Adipocyte (in vitro differentiated cells): ENCODE data around the gene PDCL3.

ENCODE experiments used
- DNase-seq: peaks from one replicate; pipeline ENCODE4 v3.0.0-alpha.2; 2015; ENCODE audit warnings: low read depth
- H3K27me3 ChIP-seq: replicated peaks from 2 replicates; pipeline ENCODE4 v1.7.0; 2013; ENCODE audit warnings: mild to moderate bottlenecking, low read length, moderate library complexity; ENCODE audit not compliant: control insufficient read depth, insufficient read depth
- H3K36me3 ChIP-seq: 2 replicates; pipeline ENCODE4 v1.7.0; 2013; ENCODE audit warnings: low read length, mild to moderate bottlenecking, moderate library complexity; ENCODE audit not compliant: control insufficient read depth, insufficient read depth, severe bottlenecking
- H3K4me1 ChIP-seq: 2 replicates; pipeline ENCODE4 v1.7.0; 2013; ENCODE audit warnings: mild to moderate bottlenecking, low read length, moderate library complexity; ENCODE audit not compliant: control insufficient read depth, insufficient read depth
- H3K4me3 ChIP-seq: 2 replicates; pipeline ENCODE4 v1.7.0; 2013; ENCODE audit warnings: mild to moderate bottlenecking, low read length, moderate library complexity
- H3K9ac ChIP-seq: 2 replicates; pipeline ENCODE4 v1.7.0; 2013; ENCODE audit warnings: mild to moderate bottlenecking, low read length, moderate library complexity
- H3K9me3 ChIP-seq: 2 replicates; pipeline ENCODE4 v1.7.0; 2013; ENCODE audit warnings: mild to moderate bottlenecking, low read length, moderate library complexity; ENCODE audit not compliant: control insufficient read depth

PDCL3 gene

GRCh38 chr2:100562613-100563406 lies at the start of gene PDCL3:
TSS of gene PDCL3 (plus strand) at chr2:100562993. CDS start at chr2:100563068, 75 bp downstream.
- peak; percentile 99 for DNase-seq
- no peaks in the 10 kb centered on the region for H3K27me3 ChIP-seq
- H3K36me3 ChIP-seq = peaks cover 5% of the 10 kb centered on the region
- H3K4me1 ChIP-seq = peaks cover 11% of the 10 kb centered on the region
- peak within 1 kb of the TSS; percentile 95 for H3K4me3 ChIP-seq
- peak within 1 kb of the TSS; percentile 98 for H3K9ac ChIP-seq
- no peaks in the 10 kb centered on the region for H3K9me3 ChIP-seq

GRCh38 chr2:100513650-100514049 lies 49.1 kb upstream of the PDCL3 start:
- H3K36me3 ChIP-seq = no peaks in the 10 kb centered on the region
- H3K9ac ChIP-seq = no peak overlapping the region
- no peaks in the 10 kb centered on the region for H3K4me1 ChIP-seq
- H3K27me3 ChIP-seq = no peaks in the 10 kb centered on the region
- peaks cover 1% of the 10 kb centered on the region for H3K9me3 ChIP-seq
- no peak for DNase-seq
- H3K4me3 ChIP-seq = no peak overlapping the region

- no peaks in the 10 kb centered on the region for H3K36me3 ChIP-seq
- no peak overlapping the region for H3K9ac ChIP-seq
- DNase-seq = no peak
- no peaks in the 10 kb centered on the region for H3K27me3 ChIP-seq
- H3K9me3 ChIP-seq = peaks cover 4% of the 10 kb centered on the region
- H3K4me1 ChIP-seq = no peaks in the 10 kb centered on the region
- H3K4me3 ChIP-seq = no peak overlapping the region
Measured at GRCh38 chr2:100517556-100517955, 45.2 kb upstream of the PDCL3 start.

GRCh38 chr2:100518801-100519200 lies 44.0 kb upstream of the PDCL3 start:
- H3K4me1 ChIP-seq = no peaks in the 10 kb centered on the region
- no peak overlapping the region for H3K4me3 ChIP-seq
- no peak overlapping the region for H3K9ac ChIP-seq
- DNase-seq = no peak
- H3K36me3 ChIP-seq = no peaks in the 10 kb centered on the region
- H3K9me3 ChIP-seq = peaks cover 12% of the 10 kb centered on the region
- no peaks in the 10 kb centered on the region for H3K27me3 ChIP-seq

- no peaks in the 10 kb centered on the region for H3K27me3 ChIP-seq
- H3K36me3 ChIP-seq = no peaks in the 10 kb centered on the region
- H3K9ac ChIP-seq = no peak overlapping the region
- DNase-seq = no peak
- no peaks in the 10 kb centered on the region for H3K4me1 ChIP-seq
- no peak overlapping the region for H3K4me3 ChIP-seq
- peaks cover 12% of the 10 kb centered on the region for H3K9me3 ChIP-seq
Measured at GRCh38 chr2:100520224-100520623, 42.6 kb upstream of the PDCL3 start.

GRCh38 chr2:100522430-100522829 lies 40.4 kb upstream of the PDCL3 start:
- no peak for DNase-seq
- no peaks in the 10 kb centered on the region for H3K4me1 ChIP-seq
- H3K9ac ChIP-seq = no peak overlapping the region
- H3K36me3 ChIP-seq = no peaks in the 10 kb centered on the region
- peaks cover 12% of the 10 kb centered on the region for H3K9me3 ChIP-seq
- no peak overlapping the region for H3K4me3 ChIP-seq
- no peaks in the 10 kb centered on the region for H3K27me3 ChIP-seq

- Histone ChIP-seq H3K36me3 (no peaks in the 10 kb centered on the region), H3K27me3 (no peaks in the 10 kb centered on the region), H3K9me3 (peaks cover 12% of the 10 kb centered on the region), H3K4me3 (no peak overlapping the region), H3K4me1 (no peaks in the 10 kb centered on the region), H3K9ac (no peak overlapping the region)
- no peak for DNase-seq
Measured at GRCh38 chr2:100524331-100524730, 38.5 kb upstream of the PDCL3 start.

- no peaks in the 10 kb centered on the region for H3K36me3 ChIP-seq
- H3K4me3 ChIP-seq = no peak overlapping the region
- H3K27me3 ChIP-seq = no peaks in the 10 kb centered on the region
- no peak for DNase-seq
- no peaks in the 10 kb centered on the region for H3K4me1 ChIP-seq
- H3K9me3 ChIP-seq = peaks cover 12% of the 10 kb centered on the region
- no peak overlapping the region for H3K9ac ChIP-seq
Measured at GRCh38 chr2:100526868-100527267, 35.9 kb upstream of the PDCL3 start.

- Histone ChIP-seq H3K9ac (no peak overlapping the region), H3K27me3 (no peaks in the 10 kb centered on the region), H3K4me1 (no peaks in the 10 kb centered on the region), H3K9me3 (peaks cover 8% of the 10 kb centered on the region), H3K36me3 (no peaks in the 10 kb centered on the region), H3K4me3 (no peak overlapping the region)
- no peak for DNase-seq
Measured at GRCh38 chr2:100527440-100528015, 35.3 kb upstream of the PDCL3 start.

- no peak for DNase-seq
- Histone ChIP-seq H3K27me3 (no peaks in the 10 kb centered on the region), H3K9me3 (no peaks in the 10 kb centered on the region), H3K4me3 (no peak overlapping the region), H3K36me3 (no peaks in the 10 kb centered on the region), H3K9ac (no peak overlapping the region), H3K4me1 (no peaks in the 10 kb centered on the region)
Measured at GRCh38 chr2:100529176-100529575, 33.6 kb upstream of the PDCL3 start.

- no peaks in the 10 kb centered on the region for H3K36me3 ChIP-seq
Measured at GRCh38 chr2:100529900-100530299, 32.9 kb upstream of the PDCL3 start.

More at GRCh38 chr2:100529900-100530299, 32.9 kb upstream of the PDCL3 start:
- Histone ChIP-seq H3K27me3 (no peaks in the 10 kb centered on the region), H3K4me1 (no peaks in the 10 kb centered on the region), H3K9me3 (no peaks in the 10 kb centered on the region), H3K4me3 (no peak overlapping the region), H3K9ac (no peak overlapping the region)
- DNase-seq = no peak
